Amniotic stem cell (primary cell): ENCODE results near the gene FBXL14.
"Not testable (repeated sequence)": the region's sequence is repeated elsewhere in the genome, so short reads cannot be mapped to it uniquely, and the experiment has no call there.

Experiments
- DNase-seq: peaks from one replicate; lab custom pipeline; 2025; lab: John Stamatoyannopoulos, UW

Gene FBXL14

DNA sequence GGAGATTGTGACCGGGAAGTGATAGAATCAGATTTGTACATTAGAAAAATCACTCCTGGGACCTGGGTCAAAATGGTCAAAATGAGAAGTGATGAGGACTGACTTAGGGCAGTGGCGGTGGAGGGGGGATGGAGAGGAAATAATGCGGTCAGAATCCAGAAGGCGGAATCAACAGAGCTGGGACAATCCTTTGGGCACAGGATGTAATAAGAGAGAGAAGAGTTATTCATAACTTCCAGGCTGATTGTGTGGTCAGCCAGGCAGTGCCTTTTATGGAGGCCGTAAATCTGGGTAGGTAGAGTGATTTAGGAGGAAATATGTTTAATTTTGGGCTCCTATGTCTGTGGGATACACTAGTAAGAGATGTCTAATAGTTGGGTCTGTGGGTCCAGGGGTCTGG lies 21.6 kb downstream of the FBXL14 start:
- DNase-seq = no peak

DNA sequence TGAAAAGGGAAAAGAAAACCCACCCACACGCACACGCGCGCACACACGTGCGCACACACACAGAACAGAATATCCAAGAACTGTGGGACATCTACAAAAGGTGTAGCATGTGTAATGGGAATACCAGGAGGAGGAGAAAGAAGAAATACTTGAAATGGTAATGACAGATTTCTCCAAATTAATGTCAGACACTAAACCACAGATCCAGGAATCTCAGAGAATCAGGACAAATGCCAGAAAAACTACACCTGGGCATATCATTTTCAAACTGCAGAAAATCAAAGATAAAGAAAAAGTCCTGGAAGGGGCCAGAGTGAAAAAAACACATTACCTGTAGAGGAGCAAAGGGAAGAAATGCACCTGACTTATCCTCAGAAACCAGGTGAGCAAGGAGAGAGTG lies 26.5 kb downstream of the FBXL14 start:
- DNase-seq = no peak

DNA sequence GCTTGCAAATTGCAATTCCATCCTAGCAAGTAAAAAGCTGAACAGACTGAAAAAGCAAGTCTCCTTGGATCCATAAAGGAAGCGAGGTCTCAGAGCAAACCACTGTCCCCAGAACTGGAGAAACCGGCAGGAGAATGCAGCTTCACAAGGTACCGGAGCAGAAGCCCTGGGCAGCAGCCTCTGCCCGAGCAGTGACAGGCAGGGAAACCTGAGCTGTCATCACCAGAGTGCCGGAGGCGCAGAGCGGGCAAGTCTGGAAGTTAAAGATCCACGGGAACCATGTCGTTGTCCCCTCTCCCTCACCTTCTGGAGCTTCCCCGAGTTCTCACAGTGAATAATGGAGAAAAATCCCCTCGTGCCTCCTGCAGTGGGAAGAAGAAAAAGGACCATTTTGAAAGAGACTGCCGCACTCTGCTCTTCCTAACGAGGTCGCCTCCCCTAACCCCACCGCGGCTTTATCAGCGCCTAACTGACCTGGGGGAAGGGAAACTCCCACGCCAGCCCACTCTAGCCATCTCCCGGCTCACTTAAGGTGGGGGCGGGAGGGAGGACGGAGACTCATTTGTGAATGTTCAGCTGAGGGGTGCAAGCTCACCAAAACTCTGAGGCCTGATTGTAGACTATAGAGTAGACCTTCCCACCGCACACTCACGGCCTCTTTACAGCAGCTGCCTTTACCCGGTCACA lies 27.8 kb downstream of the FBXL14 start:
- DNase-seq = no peak

GRCh38 chr12:1565172-1565571 lies 29.2 kb downstream of the FBXL14 start:
- DNase-seq = no peak

DNA sequence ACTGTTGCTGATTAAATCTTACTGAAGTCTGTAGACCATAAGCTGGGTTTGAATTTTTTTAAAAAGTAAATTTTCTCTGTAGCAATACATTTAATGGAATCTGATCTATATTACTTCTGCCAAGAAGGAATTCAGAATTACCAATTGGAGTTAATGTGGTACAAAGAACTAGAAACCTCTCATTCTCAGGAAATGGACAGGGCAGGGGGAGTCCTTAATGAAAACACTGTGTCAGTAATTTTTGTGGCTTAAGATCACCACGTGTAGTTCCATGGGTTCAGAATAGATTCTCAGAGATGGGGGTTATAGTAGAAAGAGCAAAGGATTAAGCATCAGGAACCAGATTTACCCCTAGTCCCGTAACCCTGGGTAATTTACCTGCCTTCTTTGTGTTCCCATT lies 30.3 kb downstream of the FBXL14 start:
- no peak for DNase-seq

DNA sequence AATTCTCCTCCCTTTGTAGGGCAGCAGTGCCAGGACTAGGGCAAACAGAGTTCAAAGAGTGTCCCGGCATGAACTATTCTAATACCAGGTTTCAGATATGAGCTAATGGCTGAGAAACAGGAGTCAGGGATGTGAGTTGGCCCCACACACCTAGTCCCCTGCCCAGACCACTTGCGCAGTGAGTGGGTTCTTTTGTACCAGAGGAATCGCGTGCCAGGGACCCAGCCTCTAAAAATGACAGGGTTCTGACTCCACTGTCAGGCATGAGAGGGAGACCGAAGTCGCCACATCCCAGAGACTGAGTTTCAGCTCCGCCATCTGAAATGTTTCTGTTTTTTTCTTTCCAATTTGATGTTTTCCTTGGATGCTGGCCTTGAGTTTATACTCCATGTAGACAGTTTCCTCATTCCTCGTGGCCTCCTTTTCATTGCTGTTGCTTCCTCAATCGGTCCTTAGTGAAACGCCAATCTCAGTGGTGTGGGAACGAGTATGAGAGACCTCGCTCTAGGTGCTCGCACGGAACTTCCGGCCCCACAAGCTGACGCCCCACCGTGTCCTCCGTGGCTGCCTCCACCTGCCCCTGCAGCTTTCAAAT lies 31.5 kb downstream of the FBXL14 start:
- no peak for DNase-seq

DNA sequence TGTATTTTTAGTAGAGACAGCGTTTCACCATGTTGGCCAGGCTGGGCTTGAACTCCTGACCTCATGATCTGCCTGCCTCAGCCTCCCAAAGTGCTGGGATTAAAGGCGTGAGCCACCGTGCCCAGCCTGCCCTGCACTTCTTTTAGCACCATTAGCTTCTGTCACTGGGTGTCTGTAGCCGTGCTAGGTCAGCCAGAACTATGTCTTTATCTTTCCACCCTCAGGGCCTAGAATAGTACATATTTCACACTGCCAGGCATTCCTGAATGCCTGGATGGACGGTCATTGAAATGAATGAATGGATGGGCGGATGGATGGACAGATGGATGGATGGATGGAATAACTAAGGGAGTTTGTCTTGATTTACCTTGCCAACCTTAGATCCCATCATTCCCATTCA lies 33.7 kb downstream of the FBXL14 start:
- DNase-seq = no peak

DNA sequence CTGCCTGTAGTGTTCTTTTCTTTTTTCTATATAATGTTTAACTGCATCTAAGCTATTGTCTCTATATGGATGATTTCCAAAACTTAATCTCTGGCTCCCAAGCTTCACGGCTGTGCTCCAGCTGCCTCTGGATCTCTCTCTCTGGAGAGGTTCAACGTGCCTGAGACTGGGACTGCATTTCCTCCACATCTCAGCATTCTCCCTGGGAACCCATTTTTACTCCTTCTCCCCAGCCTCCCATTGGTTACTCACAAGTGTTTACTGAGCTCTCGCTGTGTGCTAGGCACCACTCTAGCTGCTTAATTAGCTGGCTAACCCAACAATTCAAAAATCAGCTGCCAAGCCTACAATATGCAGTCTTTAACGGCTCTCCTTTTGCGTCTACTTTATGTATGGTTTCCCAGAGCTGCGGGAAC lies 34.7 kb downstream of the FBXL14 start:
- no peak for DNase-seq

GRCh38 chr12:1558108-1558507 lies 36.3 kb downstream of the FBXL14 start:
- not testable (repeated sequence) for DNase-seq

DNA sequence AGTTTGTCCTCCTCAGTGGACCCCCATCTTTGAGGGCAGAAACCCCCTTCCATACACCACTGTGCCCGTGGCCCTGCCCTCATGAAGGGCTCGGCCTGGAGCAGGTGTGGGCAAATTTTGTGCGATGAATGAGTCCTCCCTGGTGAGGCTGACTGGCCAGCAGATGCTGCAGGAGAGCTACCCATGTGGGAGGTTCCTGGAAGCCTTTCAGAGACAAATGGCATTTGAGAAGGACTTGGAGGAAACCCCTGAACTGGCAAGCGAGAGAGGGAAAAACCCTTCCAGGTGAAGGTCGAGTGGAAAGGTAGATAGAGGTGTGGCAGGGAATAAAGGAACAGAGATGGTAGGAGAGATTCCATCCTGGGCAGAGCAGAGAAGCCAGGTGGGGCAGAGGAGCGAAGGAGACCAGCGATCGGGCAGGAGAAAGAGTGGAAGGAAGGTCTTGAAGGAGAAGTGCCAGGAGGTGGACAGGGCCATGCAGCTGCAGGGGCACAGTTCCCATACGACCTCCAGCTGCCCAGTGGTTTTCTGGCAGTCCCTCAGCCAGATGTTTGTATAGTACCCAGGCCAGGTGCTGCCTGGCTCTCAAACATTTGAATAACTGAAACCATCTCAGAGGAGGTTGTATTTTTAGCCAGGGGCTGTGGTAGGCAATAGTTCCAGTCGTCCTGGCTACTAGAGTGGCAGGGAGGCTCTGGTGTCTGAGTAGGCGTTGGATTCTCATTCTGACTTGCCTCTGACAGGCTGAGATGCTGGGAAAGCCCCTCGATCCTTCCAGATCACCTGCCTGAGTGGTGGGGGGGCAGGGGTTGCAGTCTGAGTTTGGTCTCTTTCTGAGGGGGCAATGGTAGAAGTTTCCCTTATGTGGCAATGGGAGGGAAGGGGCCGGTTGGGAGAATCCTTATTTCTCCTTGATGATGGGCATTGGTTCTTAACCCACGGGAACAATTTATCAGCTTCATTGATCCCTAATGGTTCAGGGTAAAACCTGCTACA lies 40.1 kb downstream of the FBXL14 start:
- no peak for DNase-seq

DNA sequence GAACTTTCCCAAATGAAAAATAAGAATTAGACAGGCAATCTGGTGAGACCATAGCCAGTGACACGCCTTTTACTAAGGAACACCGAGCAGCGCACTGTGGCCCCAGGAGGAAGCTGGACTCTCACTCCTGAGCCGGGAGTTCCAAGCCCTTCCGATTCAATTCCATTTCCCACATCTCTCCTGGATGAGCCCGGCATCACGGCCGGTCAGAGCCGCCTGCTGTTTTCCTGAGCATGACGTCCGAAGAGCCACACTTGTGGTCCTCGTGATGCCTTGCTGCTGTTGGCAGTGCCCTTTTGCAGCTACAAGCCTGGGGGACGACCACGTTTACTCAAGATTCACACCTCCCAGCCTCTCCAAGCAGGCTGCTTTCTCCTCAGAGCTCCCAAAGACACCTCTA lies 40.8 kb downstream of the FBXL14 start:
- no peak for DNase-seq

GRCh38 chr12:1552911-1553491 lies 41.4 kb downstream of the FBXL14 start:
- peak; percentile 39 for DNase-seq

GRCh38 chr12:1552171-1552570 lies 42.2 kb downstream of the FBXL14 start:
- no peak for DNase-seq

- no peak for DNase-seq
These were observed 42.9 kb downstream of the FBXL14 start for GRCh38 chr12:1551496-1551895.

DNA sequence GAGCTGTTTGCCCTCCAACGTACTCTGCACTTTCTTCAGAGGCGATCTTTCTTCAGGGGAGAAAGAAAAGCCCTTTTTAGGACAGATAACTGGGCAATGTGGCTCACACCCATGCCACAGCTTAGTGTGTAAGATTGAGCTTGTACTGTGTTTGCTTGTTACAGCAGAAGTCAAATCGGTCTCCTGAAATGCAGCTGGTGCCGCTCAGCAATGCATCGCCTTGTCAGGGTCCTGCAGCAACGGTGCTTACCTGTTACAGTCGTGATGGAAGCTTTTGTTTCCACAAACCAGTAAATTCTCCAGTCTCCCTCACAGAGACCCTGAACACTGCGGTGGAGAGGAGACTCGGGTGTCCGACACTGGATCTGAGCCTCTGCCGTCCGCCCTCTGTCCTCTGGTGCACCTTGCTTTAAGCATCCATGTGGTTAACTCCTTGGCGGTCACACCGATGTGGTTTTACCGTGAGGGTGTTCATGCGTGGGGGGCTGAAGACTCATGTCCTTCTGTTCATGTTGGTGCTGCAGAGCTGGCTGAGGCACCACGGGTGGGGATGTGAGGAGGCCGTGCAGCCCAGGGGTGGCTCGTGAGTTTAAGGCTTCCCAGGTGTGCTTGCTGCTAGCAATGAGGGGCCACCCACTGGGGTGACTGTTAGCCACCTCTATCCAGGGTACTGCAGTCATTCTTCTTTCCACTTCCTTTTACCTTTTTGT lies 47.3 kb downstream of the FBXL14 start:
- DNase-seq = no peak

GRCh38 chr12:1544996-1545700 lies 49.2 kb downstream of the FBXL14 start:
- DNase-seq = no peak

DNA sequence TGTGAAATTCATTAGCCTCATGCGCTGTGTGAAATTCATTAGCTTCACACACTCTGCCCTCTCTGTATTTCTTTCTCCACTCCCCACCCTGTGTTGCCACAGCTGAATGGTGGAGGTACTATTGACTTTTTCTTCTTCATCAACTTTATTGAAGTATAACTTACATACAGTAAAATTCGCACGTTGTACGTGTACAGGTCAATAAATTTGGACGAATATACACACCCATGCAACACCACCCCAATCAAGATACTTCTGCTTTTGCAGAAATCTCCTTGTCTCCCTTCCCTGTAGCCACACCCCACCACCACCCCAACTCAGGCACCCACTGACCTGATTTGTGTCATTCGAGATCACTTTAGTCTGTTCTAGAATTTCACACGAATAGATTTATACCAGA lies 51.8 kb downstream of the FBXL14 start:
- DNase-seq = no peak

DNA sequence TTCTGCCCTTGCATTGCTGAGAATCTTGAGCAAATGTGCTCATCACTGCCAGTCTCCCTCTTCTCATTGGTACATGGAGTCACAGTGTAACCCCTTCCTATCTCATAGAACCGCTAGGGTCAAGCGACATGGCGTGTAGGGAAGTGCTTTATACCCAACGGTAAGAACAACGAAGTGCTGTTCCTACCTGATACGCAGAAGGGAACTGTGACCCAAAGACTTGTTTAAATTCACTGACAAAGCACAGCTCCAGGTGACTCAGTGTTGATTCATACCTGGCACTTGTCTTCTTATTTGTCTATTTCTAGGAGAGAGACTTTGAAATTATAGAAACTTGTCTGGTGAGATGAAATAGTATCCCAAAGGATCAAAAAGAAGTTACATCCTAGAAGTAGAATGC lies 53.7 kb downstream of the FBXL14 start:
- DNase-seq = no peak

DNA sequence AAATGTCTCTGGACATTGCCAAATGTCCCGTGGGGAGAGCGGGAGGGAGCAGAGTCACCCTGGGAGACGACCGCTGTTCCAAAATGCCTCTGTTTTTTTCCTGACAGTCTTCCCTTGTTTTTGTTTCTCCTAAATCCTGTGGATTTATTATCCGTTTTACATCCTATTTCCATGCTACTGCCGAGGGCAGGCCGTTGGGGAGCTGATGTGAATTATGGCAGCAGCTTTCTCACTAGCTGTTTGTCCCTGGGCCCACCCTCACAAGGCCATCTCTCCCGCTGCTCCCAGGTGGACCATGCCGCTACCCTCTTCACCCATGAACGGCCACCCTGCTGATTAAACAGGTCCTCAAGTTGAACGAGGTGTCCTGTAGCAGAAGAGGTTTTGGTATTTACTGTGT lies 55.2 kb downstream of the FBXL14 start:
- no peak for DNase-seq

DNA sequence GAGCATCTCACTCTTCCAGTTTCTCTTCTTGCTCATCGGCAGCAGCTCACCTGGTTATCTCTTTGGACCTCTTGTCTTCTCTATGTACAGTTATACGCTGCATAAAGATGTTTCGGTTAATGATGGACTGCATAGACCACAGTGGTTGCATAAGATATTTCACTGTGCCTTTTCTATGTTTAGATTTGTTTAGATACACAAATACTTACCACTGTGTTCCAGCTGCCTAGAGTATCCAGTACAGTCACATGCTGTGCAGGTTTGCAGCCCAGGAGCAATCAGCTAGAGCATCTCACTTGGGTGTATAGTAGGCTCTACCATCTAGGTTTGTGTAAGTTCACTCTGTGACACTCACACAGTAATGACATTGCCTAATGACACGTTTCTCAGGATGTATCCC lies 57.6 kb downstream of the FBXL14 start:
- no peak for DNase-seq

DNA sequence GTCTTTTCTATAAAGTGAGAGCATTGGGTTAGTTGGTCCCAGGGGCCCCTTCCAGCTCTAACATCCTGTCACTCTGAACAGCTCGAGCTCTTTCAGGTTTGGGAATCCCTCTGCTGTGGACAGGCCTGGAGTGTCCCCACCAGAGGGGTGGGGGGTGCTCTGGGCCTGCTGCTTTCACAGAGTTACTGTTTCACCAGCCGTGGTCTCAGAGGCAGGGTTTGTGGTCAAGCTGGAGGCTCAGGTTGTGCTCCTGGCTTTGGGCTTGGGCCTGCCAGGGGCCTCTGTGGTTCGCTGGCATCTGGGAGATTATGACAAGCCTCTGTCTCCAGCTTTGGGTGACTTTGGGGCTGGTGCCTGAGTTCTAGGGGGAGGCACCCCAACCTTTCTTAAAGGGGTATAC lies 59.6 kb downstream of the FBXL14 start:
- DNase-seq = no peak
